Smooth muscle cell of bladder (primary cell): Measurements from ENCODE around the gene ZNF714. TPM values are rescaled to one million over a fixed set of nuclear protein-coding genes. Genes with fewer than 3 reads are reported as not detected.

Experiments used
- total RNA-seq: library from RNA; depleted of rRNA; stranded (reverse); fragments of >200 nt; gene quantifications from 2 replicates; pipeline ENCODE4 v1.2.3, GENCODE V29; 2014

Gene ZNF714
- total RNA-seq, result 2.4 and 3.6 TPM in 2 replicates

GRCh38 chr19:21082011-21082975 is at the start of gene ZNF714:
Gene ZNF714 (plus strand): TSS chr19:21082203. CDS start chr19:21098269, 16,066 bp downstream.

DNA sequence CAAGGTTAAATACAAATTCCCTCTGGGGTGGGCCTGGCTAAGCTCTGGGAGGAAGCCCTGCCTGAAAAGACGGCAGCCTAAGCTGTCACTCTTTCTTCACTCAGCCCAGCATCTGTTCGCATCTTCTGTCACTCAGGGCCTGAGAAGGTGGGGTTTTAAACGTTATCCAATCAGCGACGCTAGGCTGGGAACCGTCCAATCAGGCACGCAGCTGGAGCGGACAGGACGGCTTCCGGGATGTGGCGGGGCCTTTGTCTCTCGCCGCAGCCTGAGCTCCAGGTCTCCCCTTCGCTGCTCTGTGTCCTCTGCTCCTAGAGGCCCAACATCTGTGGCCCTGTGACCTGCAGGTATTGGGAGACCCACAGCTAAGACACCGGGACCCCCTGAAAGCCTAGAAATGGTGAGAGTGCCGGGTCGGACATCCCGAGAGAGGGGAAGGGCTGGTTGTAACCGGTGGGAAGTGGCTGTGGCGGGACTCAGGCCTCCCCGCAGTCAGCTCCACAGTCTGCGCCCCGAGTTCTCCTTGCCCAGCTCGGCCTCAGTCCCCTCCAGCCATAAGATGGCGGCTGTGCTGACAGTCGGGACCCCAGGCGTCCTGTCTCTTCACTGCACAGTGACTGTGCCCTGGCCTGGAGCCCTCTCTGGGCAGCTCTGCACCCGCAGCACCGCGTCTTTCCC is 59.9 kb downstream of the ZNF714 start, which contains the start of gene ZNF431:
TSS of gene ZNF431 (plus strand) at position 254 of the 678 bp plus-strand sequence. CDS start at position 398, 144 bp downstream.

Other genes starting within 250 kb of the ZNF714 start
- gene ZNF85, start 159.0 kb upstream of the ZNF714 start, total RNA-seq, result 3.2 and 3.8 TPM in 2 replicates
- 3.0 and 3.3 TPM in 2 replicates for gene ZNF430, start 61.5 kb upstream of the ZNF714 start, total RNA-seq
- gene ZNF431, start 59.8 kb downstream of the ZNF714 start, total RNA-seq, result 1.8 and 2.4 TPM in 2 replicates
- gene ZNF708, start 247.2 kb downstream of the ZNF714 start, total RNA-seq, result 3.2 and 3.8 TPM in 2 replicates